Measurements from ENCODE around the gene C2orf81. TPM values are rescaled to one million over a fixed set of nuclear protein-coding genes. Genes with fewer than 3 reads are reported as not detected.
A peak's percentile ranks its signal among the peaks of the same experiment; 100 is the strongest.
"Not testable (repeated sequence)": the region's sequence is repeated elsewhere in the genome, so short reads cannot be mapped to it uniquely, and the experiment has no call there.

The C2orf81 gene
- total and polyA plus RNA-seq, 12 donors = 0.52 to 1.7 (median 1.2) TPM

- DNase-seq = no peak
- ATAC-seq = no peak
- H3K27me3 ChIP-seq = peaks cover 0 to 36% (median 0%) of the 10 kb centered on the region in 7 donors
- peak overlapping the region in 1 of 10 donors; percentile 8 for H3K27ac ChIP-seq
- H3K9me3 ChIP-seq = no peaks in the 10 kb centered on the region
- H3K36me3 ChIP-seq = no peaks in the 10 kb centered on the region
- peaks cover 3 to 38% (median 26%) of the 10 kb centered on the region in 9 donors for H3K4me1 ChIP-seq
- H3K4me3 ChIP-seq = no peak overlapping the region
- 40 to 55% methylated on average over 5 of the region's 5 CpGs for WGBS, 2 donors
- TF ChIP-seq CTCF (IDR thresholded peaks at IDR 0.05) = no peak
- intact Hi-C loops (cut with DNase I) = no loop called here
Observed at GRCh38 chr2:74444498-74445318, 23.3 kb upstream of the C2orf81 start.

GRCh38 chr2:74442483-74443297, 21.3 kb upstream of the C2orf81 start:
- ATAC-seq; DNase-seq; H3K36me3 ChIP-seq; intact Hi-C loops (cut with DNase I); H3K9me3 ChIP-seq: not testable (repeated sequence)
- peak overlapping the region in 7 of 10 donors; percentile 37 to 62 (median 59) for H3K4me3 ChIP-seq
- H3K4me1 ChIP-seq = peaks cover 6 to 50% (median 44%) of the 10 kb centered on the region in 9 donors
- peak overlapping the region in 4 of 10 donors; percentile 85 to 97 (median 90) for H3K27ac ChIP-seq
- 88 to 92% methylated on average over 16 of the region's 16 CpGs for WGBS, 2 donors
- H3K27me3 ChIP-seq = peaks cover 0 to 43% (median 0%) of the 10 kb centered on the region in 7 donors

GRCh38 chr2:74441690-74442482, 20.5 kb upstream of the C2orf81 start, which contains the start of gene RTKN:
RTKN (minus strand) TSS chr2:74441937; CDS start chr2:74441816, 121 bp downstream.
- 8 to 14% methylated on average over 65 to 75 of the region's 75 CpGs for WGBS, 2 donors
- ATAC-seq (peak in 6 of 8 donors; percentile 3 to 46 (median 10)), DNase-seq (peak; percentile 42 to 45)
- Histone ChIP-seq H3K4me1 (peaks cover 6 to 57% (median 52%) of the 10 kb centered on the region in 9 donors), H3K36me3 (peaks cover 0 to 6% (median 0%) of the 10 kb centered on the region in 9 donors), H3K27me3 (peaks cover 0 to 43% (median 0%) of the 10 kb centered on the region in 7 donors), H3K4me3 (peak within 1 kb of the TSS; percentile 31 to 71 (median 58)), H3K9me3 (no peaks in the 10 kb centered on the region), H3K27ac (peak within 1 kb of the TSS; percentile 51 to 97 (median 87))
- intact Hi-C loops (cut with DNase I) = no loop called here
- no peak for TF ChIP-seq CTCF (IDR thresholded peaks at IDR 0.05)

GRCh38 chr2:74441170-74441689, 19.8 kb upstream of the C2orf81 start:
- 15 to 20% methylated on average over 33 of the region's 33 CpGs for WGBS, 2 donors
- intact Hi-C loops (cut with DNase I) = no loop called here
- no peak for TF ChIP-seq CTCF (IDR thresholded peaks at IDR 0.05)
- H3K4me1 ChIP-seq = peaks cover 6 to 62% (median 52%) of the 10 kb centered on the region in 9 donors
- peak overlapping the region; percentile 31 to 71 (median 58) for H3K4me3 ChIP-seq
- DNase-seq (peak in 1 of 2 donors; percentile 35), ATAC-seq (peak in 5 of 8 donors; percentile 1 to 11 (median 4))
- peaks cover 0 to 7% (median 0%) of the 10 kb centered on the region in 9 donors for H3K36me3 ChIP-seq
- no peaks in the 10 kb centered on the region for H3K9me3 ChIP-seq
- H3K27ac ChIP-seq = peak overlapping the region; percentile 51 to 97 (median 87)
- H3K27me3 ChIP-seq = peaks cover 0 to 43% (median 0%) of the 10 kb centered on the region in 7 donors

All from heart right ventricle (tissue), 16 donors.